HG03571 (cell line): ENCODE data around the gene KRT71.

Source experiments
- ATAC-seq: cut with Tn5 transposase; IDR thresholded peaks from one replicate; pipeline ENCODE4 v1.9.1; 2021; ENCODE audit not compliant: unreplicated experiment

KRT71 gene

DNA sequence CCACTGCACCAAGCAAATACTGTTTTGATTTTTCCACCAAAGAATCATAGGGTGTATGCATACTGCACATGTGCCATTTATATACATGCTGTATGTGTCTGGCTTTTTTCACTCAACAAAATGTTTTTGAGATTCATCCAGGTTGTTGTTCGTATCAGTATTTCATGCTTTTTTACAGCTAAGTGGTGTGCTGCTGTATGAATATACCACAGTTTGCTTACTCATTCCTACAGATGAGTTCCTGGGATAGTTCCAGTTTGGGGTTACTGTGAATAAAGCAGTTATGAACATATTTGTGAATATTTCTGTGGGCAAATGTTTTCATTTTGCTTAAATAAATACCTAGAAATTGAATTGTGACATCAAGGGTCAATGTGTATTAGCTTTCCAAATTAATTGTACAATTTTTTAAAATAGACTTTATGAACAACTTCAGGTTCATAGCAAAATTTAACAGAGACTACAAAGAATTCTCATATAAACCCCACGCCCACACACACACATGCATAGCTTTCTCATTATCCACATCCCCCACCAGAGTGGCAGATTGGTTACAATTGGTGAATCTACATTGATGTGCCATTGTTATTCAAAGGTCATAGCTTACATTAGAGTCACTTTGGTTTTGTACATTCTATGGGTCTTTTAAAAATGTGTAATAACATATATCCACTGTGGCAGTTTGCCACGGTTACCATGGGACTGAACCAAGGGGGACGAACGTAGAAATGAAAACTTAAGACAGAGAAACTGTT, 53.0 kb downstream of the KRT71 start:
- ATAC-seq, result no peak

DNA sequence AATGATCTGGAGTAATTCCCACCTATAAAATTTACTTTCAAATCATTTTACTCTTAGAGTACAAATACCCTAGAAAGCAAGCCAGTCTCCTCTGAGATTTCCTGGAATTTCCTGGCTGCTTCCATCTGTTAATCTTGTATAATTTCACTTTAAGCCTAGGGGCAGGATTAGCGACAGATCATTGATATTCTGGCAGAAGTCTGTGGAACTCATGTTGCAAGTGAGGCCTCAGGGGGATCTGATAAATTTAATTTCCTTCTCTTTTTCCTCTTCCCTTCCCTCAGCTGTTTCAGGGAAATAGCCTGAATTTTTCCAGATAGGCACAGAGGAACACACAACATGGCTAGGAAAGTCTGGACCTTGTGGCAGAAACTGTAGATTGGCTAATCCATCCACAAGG, 54.0 kb downstream of the KRT71 start:
- ATAC-seq, result no peak

DNA sequence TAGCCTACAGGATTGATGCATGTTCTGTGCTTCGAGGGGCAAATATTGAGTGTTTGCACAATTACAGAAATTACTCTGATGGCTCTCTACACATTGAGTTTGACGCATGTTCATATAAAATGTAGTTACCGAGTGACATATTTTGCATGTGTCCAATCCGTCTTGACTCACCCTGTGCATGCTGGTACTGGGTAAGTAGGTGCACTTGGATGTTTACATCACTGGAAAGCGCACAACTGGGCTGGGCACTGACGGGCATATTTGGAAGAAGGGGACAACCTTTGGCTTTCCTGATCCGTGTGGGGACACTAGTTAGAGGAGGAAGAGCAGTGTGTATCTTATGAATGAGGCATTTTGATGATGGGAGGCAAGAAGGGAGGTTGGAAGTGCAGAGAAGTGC, 55.0 kb downstream of the KRT71 start:
- ATAC-seq, result no peak

DNA sequence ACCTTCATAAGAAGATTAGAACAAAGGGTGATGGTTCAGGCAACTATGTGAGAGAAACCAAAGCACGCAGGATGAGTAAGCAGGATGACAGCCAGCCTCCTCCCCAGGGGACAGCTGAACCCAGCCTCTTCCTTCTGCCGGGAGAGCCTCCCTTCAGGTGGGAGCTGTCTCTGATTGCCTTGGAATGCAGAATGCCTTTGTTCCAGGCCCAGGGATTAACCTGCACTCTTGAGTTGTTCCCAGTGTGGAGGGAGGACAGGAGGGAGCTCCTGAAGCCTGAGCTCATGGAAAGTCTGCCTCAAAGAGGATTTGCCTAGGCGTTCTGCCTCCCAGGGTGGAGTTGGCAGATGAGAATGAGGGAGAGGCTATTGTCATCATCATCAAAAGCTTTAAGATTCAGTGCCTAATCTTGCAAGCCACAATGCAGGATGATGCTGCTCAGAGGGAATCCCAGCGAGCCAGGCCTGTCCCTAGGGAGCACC, 56.3 kb downstream of the KRT71 start:
- no peak for ATAC-seq

DNA sequence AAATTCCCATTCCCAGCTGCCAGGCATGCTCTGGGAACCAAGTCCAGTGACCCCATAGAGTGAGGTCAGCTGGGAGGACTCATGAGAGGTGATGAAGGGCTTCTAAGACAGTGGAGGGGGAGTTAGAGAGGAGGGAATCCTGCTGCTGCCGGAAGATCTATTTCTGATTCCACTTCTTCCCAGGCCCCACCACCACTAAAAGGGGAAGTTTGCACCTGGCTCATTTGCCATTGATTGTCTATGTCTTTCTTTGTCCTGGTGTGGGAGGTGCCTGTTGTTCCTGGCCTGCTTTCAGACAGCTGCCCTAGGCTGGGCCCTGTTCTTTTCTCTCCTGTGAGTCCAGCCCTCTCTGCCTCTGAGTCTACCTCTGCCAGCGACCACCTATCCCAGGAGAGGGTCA, 56.9 kb downstream of the KRT71 start:
- no peak for ATAC-seq

DNA sequence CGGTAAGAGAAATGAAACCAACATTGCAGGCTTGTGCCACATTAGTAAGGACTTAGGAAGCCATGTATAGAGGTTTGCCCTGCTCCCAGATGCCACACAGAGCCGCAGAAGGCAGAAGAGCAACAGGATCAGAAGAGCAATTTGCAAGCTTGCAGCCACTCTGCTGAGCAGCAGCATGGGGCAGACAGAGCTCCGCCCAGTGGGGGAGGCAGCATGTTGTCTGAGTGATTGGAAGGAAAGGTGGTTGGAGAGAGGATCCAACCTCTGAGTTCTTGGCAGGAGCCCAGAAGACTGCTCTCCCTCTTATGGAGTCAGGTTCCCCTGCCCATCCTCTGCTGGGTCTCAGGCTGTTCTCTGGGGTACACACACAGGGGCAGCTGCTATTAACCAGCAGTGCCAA, 57.6 kb downstream of the KRT71 start:
- no peak for ATAC-seq

DNA sequence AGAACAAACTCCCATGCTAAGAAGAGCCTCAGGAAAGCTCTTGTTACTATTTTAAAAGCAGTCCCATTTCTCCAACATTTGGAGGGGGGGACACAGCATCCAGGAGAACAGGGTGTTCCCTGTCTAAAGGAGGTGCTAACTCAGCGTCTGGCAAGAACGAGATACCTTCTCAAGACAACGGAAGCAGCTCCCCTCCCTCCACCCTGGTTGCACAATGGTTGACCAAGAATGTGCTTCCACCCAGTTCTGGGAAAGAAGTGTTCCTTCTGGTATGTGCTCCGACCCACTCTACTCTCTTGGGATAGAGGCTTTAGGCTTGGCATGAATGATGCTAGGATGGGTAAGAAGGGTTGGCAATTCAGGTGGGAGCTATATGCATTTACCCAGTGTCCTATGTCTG, 58.4 kb downstream of the KRT71 start:
- no peak for ATAC-seq

DNA sequence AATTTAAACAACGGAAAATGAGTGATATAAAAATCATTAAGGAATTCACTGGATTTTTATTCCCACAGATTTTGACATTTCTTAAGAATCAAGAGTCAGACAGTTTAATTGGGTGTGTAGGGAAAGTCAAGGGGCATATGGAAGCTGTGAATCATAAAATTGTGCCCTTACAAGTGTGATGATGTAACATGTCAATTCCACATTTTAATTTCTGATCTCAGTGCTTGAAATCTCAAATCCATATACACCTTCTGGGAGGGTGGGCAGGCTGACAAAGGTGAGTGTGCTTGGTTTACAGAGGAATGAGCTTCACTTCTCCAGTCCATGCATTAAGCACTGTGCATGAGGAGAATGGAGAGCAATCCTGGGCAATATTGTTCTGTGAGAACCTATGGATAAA, 58.8 kb downstream of the KRT71 start:
- ATAC-seq, result no peak
